Pancreas (tissue), 10 donors: ENCODE measurements around the gene FBXW12. TPM values are rescaled to one million over a fixed set of nuclear protein-coding genes. Genes with fewer than 3 reads are reported as not detected.

Experiments
- ATAC-seq, 4 donors: fragments of 200-7000 bp; cut with Tn5 transposase; one replicate each; pipeline versions ENCODE4 v1.8.0 to v1.9.1; 2020; ENCODE audit warnings: mild to moderate bottlenecking in 4 of 4, moderate library complexity in 4 of 4
- DNase-seq, 6 donors: peaks; one replicate each; pipeline ENCODE4 v3.0.0-alpha.2; 2020
- FAIRE-seq: peaks from 2 replicates; lab custom pipeline; 2012; peaks lifted over from hg19 to GRCh38; lab: Jason Lieb, UNC
- H3K27ac ChIP-seq, 4 donors: fragments of 200-600 bp; sonication (generic); 1 replicate in 3 of 4; 2 replicates in 1 of 4; pipeline versions ENCODE4 v1.5.0 to v1.8.0; 2020
- H3K27me3 ChIP-seq, 4 donors: fragments of 200-600 bp; one replicate each; pipeline ENCODE4 v1.8.0; 2021
- H3K36me3 ChIP-seq, 3 donors: fragments of 200-600 bp; sonication (generic) in 1 of 3; one replicate each; pipeline versions ENCODE4 v1.5.0 to v1.8.0; 2020 to 2021
- H3K4me1 ChIP-seq, 3 donors: fragments of 200-600 bp; one replicate each; pipeline ENCODE4 v1.8.0; 2021
- H3K4me3 ChIP-seq, 4 donors: fragments of 200-600 bp; sonication (generic) in 2 of 4; one replicate each; pipeline versions ENCODE4 v1.5.0 to v1.8.0; 2020 to 2021
- H3K9me3 ChIP-seq, 4 donors: fragments of 200-600 bp; one replicate each; pipeline ENCODE4 v1.8.0; 2021
- WGBS, 2 donors: extraction: QIAGEN DNeasy Blood & Tissue Kit; methylation state at CpG; one replicate each; pipeline ENCODE4 v1.1.7; 2013; 5-methylcytosine and 5-hydroxymethylcytosine counted together
- intact Hi-C, 3 donors: fragments of 100-400 bp; cut with DNase I; formaldehyde crosslinking; loops; one replicate each; pipeline versions ENCODE4 v1.11.1 to v1.14.2; 2022
- polyA plus RNA-seq, 2 donors: library from polyadenylated mRNA; stranded (reverse); fragments of 200-250 nt; gene quantifications; one replicate each; pipeline ENCODE4 v1.2.3, GENCODE V29; 2013
- total RNA-seq, 6 donors: library from RNA; stranded (reverse); fragmentation: NEBNext Ultra II Directional in 4 of 6; extraction: Animal tissue kit (Norgen Biotek cat#: 25700) in 4 of 6; gene quantifications; one replicate each; pipeline versions ENCODE4 v1.2.1 to v1.2.4, GENCODE V29; 2021 to 2023
- TF ChIP-seq, protein P1 (sequence below), 4 donors: fragments of 200-600 bp; sonication (generic) in 3 of 4; IDR thresholded peaks; one replicate each; pipeline versions ENCODE4 v1.5.0 to v1.8.0; 2021; ENCODE audit warnings: antibody characterized with exemption in 4 of 4
- donor health status: healthy with polysubstance abuse.
- donor health status: DM: no; HTN: no; CAD: no; lungs with moderate emphysema.
- donor health status: DM: no; HTN: no; CAD: no.
- donor health status: control.
- donor health status: control.
- donor health status: Bipolar disorder and iron deficiency.
- donor health status: DM: yes; HTN: yes; CAD: no.
- donor health status: DM: no; HTN: no; CAD: no.
- donor health status: DM: no; HTN: no; CAD: no.
- donor health status: DM: yes; HTN: yes; CAD: no.

Gene FBXW12
- total and polyA plus RNA-seq, 8 donors = 2.7 to 9.6 (median 5.8) TPM

DNA sequence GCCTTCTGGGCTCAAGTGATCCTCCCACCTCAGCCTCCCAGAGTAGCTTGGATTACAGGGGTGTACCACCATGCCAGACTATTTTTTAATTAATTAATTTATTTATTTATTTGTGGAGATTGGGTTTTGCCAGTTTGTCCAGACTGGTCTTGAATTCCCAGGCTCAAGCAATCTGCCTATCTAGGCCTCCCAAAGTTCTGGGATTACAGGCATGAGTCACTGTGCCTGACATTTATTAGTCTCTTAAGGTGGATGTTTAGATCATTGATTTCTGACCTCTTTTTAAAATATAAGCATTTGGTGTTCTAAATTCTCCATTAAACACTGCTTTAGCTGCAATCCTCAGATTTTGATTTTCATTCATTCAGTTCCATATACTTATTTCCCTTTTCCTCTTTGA, 15.6 kb downstream of the FBXW12 start:
- ATAC-seq (no peak), DNase-seq (no peak), FAIRE-seq (no peak)
- TF ChIP-seq, protein P1, sequence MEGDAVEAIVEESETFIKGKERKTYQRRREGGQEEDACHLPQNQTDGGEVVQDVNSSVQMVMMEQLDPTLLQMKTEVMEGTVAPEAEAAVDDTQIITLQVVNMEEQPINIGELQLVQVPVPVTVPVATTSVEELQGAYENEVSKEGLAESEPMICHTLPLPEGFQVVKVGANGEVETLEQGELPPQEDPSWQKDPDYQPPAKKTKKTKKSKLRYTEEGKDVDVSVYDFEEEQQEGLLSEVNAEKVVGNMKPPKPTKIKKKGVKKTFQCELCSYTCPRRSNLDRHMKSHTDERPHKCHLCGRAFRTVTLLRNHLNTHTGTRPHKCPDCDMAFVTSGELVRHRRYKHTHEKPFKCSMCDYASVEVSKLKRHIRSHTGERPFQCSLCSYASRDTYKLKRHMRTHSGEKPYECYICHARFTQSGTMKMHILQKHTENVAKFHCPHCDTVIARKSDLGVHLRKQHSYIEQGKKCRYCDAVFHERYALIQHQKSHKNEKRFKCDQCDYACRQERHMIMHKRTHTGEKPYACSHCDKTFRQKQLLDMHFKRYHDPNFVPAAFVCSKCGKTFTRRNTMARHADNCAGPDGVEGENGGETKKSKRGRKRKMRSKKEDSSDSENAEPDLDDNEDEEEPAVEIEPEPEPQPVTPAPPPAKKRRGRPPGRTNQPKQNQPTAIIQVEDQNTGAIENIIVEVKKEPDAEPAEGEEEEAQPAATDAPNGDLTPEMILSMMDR (IDR thresholded peaks at IDR 0.05) = no peak
- H3K4me1 ChIP-seq = no peaks in the 10 kb centered on the region
- H3K27me3 ChIP-seq = no peaks in the 10 kb centered on the region
- H3K4me3 ChIP-seq = no peak overlapping the region
- intact Hi-C loops = no loop called here
- H3K36me3 ChIP-seq = peaks cover 0 to 4% (median 0%) of the 10 kb centered on the region in 3 donors
- H3K27ac ChIP-seq = no peak overlapping the region
- H3K9me3 ChIP-seq = no peaks in the 10 kb centered on the region

DNA sequence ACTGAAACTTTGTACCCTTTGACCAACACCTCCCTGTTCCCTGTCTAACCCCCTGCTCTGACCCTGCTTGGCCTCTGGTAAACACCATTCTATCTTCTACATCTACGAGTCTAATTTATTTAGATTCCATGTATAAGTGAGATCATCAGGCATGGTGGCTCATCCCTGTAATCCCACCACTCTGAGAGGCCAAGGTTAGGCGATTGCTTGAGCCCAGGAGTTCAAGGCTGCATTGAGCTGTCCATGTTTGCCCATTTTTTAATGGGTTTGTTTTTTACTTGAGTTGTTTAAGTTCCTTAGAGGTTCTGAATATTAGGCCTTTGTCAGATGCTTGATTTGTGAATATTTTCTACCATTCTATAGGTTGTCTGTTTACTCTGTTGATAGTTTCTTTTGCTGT, 16.9 kb downstream of the FBXW12 start:
- Histone ChIP-seq H3K27me3 (no peaks in the 10 kb centered on the region), H3K4me3 (no peak overlapping the region), H3K36me3 (peaks cover 0 to 4% (median 0%) of the 10 kb centered on the region in 3 donors), H3K9me3 (no peaks in the 10 kb centered on the region), H3K27ac (no peak overlapping the region), H3K4me1 (no peaks in the 10 kb centered on the region)
- FAIRE-seq = no peak
- intact Hi-C loops = no loop called here
- TF ChIP-seq, protein P1 (IDR thresholded peaks at IDR 0.05) = no peak
- DNase-seq = no peak
- ATAC-seq = no peak
- 68 to 72% methylated on average over 2 of the region's 2 CpGs for WGBS, 2 donors

DNA sequence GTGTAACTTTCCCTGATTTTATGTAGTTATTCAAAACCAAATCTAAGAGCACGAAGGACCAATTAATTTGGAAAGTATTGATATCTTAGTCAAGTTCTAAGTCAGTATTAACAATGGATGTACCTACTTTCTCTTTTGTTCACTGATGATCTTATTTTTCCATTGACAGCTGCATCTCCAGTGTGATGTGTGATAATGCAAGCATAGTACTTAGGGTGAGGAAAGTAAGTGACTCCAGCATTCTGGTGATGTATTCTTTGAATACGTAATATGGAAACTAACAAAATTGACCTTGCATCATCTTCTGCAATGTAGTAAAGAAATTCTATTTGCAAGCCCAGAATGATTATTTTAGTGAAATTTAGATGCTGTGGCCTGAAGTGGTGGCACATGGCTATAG, 22.4 kb downstream of the FBXW12 start:
- no peaks in the 10 kb centered on the region for H3K9me3 ChIP-seq
- H3K27me3 ChIP-seq = no peaks in the 10 kb centered on the region
- no peak overlapping the region for H3K27ac ChIP-seq
- WGBS, 2 donors = 90 to 95% methylated on average over 2 of the region's 2 CpGs
- TF ChIP-seq, protein P1 (IDR thresholded peaks at IDR 0.05) = no peak
- intact Hi-C loops = loop anchor here in 1 of 3 donors (10.0 kb wide), 1 partner anchor 120 kb away; no protein-coding TSS in a partner anchor
- DNase-seq (no peak), FAIRE-seq (no peak), ATAC-seq (no peak)
- H3K36me3 ChIP-seq = peaks cover 0 to 5% (median 0%) of the 10 kb centered on the region in 3 donors
- no peak overlapping the region for H3K4me3 ChIP-seq
- peaks cover 5 to 6% (median 5%) of the 10 kb centered on the region in 3 donors for H3K4me1 ChIP-seq

DNA sequence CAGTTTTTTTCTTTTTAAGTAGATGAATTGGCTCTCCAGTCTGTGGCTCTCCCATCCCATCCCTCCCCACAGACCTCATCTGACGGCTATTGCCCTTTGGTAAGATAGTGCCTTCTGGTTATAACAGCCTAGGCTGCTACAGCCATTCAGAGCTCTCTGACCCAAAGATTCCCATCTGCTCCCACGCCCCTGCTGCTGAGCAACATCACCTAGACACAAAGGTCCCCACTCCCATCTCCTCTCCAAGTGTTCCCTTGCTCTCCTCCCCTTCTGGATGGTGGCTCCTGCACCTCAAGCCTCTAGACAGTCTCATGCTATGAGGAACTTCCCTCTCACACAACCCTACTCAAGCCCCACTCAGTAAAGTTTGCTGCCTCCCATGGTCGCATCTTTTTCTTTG, 23.7 kb downstream of the FBXW12 start:
- no peak overlapping the region for H3K27ac ChIP-seq
- intact Hi-C loops = loop anchor here in 1 of 3 donors (10.0 kb wide), 1 partner anchor 121 kb away; no protein-coding TSS in a partner anchor
- peak in 1 of 6 donors; percentile 12 for DNase-seq
- no peak for FAIRE-seq
- 77 to 81% methylated on average over 3 of the region's 3 CpGs for WGBS, 2 donors
- H3K9me3 ChIP-seq = no peaks in the 10 kb centered on the region
- peaks cover 0 to 5% (median 0%) of the 10 kb centered on the region in 3 donors for H3K36me3 ChIP-seq
- TF ChIP-seq, protein P1 (IDR thresholded peaks at IDR 0.05) = no peak
- no peaks in the 10 kb centered on the region for H3K27me3 ChIP-seq
- no peak for ATAC-seq
- no peak overlapping the region for H3K4me3 ChIP-seq
- peaks cover 5 to 11% (median 11%) of the 10 kb centered on the region in 3 donors for H3K4me1 ChIP-seq
